ENCODE results near the gene SIRPG. TPM values are rescaled to one million over a fixed set of nuclear protein-coding genes. Genes with fewer than 3 reads are reported as not detected.

Gene SIRPG
- total and polyA plus RNA-seq, 10 of the 15 experiments (the other 5 are each of a cell fraction or from before 2014, with no cell fraction given), result 1.1 to 13.0 (median 4.1) TPM

DNA sequence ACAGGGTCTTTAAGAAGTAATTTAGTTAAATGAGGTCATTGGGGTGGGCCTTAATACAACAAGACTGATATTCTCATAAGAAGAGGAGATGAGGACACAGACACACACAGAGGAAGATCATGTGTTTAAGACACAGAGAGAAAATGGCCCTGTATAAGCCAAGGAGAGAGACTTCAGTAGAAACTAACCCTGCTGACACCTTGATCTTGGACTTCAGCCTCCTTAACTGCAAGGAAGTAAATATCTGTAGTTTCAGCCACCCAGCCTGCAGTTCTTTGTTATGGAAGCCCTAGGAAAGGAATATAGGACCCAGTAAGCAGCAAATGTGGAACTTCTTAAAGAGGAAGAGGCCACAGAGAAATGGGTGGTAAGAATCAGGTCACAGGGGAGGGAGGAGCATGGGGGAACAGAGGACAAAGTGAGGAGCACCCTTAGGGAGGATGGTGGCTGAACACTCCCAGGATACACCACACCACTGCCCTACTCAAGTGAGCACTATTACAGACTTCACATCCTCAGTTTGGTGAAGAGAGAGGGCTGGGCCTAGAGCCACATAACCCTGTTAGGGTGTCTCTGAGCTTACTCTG, 38.5 kb downstream of the SIRPG start (continued):
- TF ChIP-seq, protein P1, sequence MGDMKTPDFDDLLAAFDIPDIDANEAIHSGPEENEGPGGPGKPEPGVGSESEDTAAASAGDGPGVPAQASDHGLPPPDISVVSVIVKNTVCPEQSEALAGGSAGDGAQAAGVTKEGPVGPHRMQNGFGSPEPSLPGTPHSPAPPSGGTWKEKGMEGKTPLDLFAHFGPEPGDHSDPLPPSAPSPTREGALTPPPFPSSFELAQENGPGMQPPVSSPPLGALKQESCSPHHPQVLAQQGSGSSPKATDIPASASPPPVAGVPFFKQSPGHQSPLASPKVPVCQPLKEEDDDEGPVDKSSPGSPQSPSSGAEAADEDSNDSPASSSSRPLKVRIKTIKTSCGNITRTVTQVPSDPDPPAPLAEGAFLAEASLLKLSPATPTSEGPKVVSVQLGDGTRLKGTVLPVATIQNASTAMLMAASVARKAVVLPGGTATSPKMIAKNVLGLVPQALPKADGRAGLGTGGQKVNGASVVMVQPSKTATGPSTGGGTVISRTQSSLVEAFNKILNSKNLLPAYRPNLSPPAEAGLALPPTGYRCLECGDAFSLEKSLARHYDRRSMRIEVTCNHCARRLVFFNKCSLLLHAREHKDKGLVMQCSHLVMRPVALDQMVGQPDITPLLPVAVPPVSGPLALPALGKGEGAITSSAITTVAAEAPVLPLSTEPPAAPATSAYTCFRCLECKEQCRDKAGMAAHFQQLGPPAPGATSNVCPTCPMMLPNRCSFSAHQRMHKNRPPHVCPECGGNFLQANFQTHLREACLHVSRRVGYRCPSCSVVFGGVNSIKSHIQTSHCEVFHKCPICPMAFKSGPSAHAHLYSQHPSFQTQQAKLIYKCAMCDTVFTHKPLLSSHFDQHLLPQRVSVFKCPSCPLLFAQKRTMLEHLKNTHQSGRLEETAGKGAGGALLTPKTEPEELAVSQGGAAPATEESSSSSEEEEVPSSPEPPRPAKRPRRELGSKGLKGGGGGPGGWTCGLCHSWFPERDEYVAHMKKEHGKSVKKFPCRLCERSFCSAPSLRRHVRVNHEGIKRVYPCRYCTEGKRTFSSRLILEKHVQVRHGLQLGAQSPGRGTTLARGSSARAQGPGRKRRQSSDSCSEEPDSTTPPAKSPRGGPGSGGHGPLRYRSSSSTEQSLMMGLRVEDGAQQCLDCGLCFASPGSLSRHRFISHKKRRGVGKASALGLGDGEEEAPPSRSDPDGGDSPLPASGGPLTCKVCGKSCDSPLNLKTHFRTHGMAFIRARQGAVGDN (IDR thresholded peaks at IDR 0.05), result no peak

DNA sequence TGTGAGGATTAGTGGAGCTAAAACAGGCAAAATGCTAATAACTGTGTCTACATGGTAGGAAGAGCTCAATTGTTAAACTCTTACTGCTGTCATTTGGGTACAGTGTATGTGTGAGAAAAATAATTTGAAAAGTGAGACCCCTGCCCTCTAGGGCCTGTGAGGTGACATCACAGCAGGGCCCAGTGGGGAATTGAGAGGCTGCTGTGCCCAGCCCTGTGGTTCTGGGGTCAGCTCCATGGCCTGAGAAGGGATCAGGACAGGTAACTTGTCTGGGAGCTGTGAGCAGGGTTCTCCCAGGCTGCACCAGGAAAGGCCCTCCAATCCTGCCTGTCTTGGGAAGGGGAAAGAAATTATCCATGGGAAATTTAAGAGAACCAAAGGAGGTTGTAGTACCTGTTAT, 39.1 kb downstream of the SIRPG start:
- Histone ChIP-seq H3K9me3 (replicated peaks; ENCODE audit: control insufficient read depth, insufficient read depth, low read length) (peaks cover 5% of the 10 kb centered on the region; the same call in 2 of the 3 replicates), H3K27ac (ENCODE audit: control insufficient read depth, insufficient read depth) (no peak overlapping the region), H3K9ac (ENCODE audit: control insufficient read depth, insufficient read depth, low read length) (no peak overlapping the region), H2AFZ (ENCODE audit: control insufficient read depth, low read depth, low read length) (no peak overlapping the region), H3K4me1 (ENCODE audit: control insufficient read depth, insufficient read depth, low read length) (peaks cover 23% of the 10 kb centered on the region), H3K27me3 (replicated peaks in 1 of 2; ENCODE audit: control insufficient read depth in 2 of 2, insufficient read depth in 2 of 2, low read length in 1 of 2) (no peaks in the 10 kb centered on the region), H3K79me2 (ENCODE audit: control insufficient read depth, insufficient read depth, low read length) (no peaks in the 10 kb centered on the region), H3K4me3 (no peak overlapping the region), H3K36me3 (ENCODE audit: control insufficient read depth in 2 of 2, insufficient read depth in 2 of 2, low read length in 1 of 2) (no peaks in the 10 kb centered on the region; a peak in 1 of 4 replicates), H3K4me2 (ENCODE audit: control insufficient read depth, insufficient read depth) (no peak overlapping the region), H4K20me1 (ENCODE audit: control insufficient read depth, insufficient read depth) (no peaks in the 10 kb centered on the region)
- no peak for DNase-seq (ENCODE audit: low read depth, low spot score)
- TF ChIP-seq E2F8 (IDR thresholded peaks at IDR 0.05; ENCODE audit: low read depth, partially characterized antibody) (no peak), FOXK2 (IDR thresholded peaks at IDR 0.05) (no peak), ZNF384 (IDR thresholded peaks at IDR 0.05; ENCODE audit: borderline replicate concordance, low read depth, low read length) (no peak), ZNF24 (IDR thresholded peaks at IDR 0.05) (no peak), PKNOX1 (IDR thresholded peaks at IDR 0.05) (no peak), MYC (IDR thresholded peaks at IDR 0.05; ENCODE audit: insufficient read depth, insufficient read length, insufficient replicate concordance, low read length, severe bottlenecking) (no peak), ZNF217 (IDR thresholded peaks at IDR 0.05) (no peak), EGR1 (IDR thresholded peaks at IDR 0.05; ENCODE audit: borderline replicate concordance in 1 of 2, low read depth in 2 of 2, low read length in 2 of 2) (no peak), CREB1 (IDR thresholded peaks at IDR 0.05; ENCODE audit: low read depth) (no peak)
- ChIA-PET POLR2A (interaction anchor here (0.7 kb wide), 1 partner anchor 117 kb away, joined by 3 read pairs; no protein-coding TSS in a partner anchor), SMC1A (ENCODE audit: uncharacterized antibody, unreplicated experiment) (interaction anchor here (0.8 to 1.3 kb wide), 6 partner anchors 40 to 162 kb away, joined by 3 to 5 read pairs (median 4); no protein-coding TSS in a partner anchor), RAD21 (ENCODE audit: unreplicated experiment) (interaction anchor here (0.6 kb wide), 1 partner anchor 8 kb away, joined by 3 read pairs; no protein-coding TSS in a partner anchor), CTCF (interaction anchor here (0.9 to 2.2 kb wide), 6 partner anchors 13 to 116 kb away, joined by 3 to 6 read pairs (median 3); no protein-coding TSS in a partner anchor)
- in situ Hi-C loops (cut with MboI), result loop anchor here (5.0 kb wide), 1 partner anchor 41 kb away; no protein-coding TSS in a partner anchor
- intact Hi-C loops (cut with micrococcal nuclease; ENCODE audit: unreplicated experiment), result loop anchor here (1.0 kb wide), 1 partner anchor 83 kb away; no protein-coding TSS in a partner anchor
- FAIRE-seq, result no peak
- BruUV-seq (replicated peaks), result no TSS peak
- ATAC-seq, result no peak; the same call in 2 of the 3 replicates

Data from GM12878 (cell line).